ENCODE results near the gene SMARCA4. TPM values are rescaled to one million over a fixed set of nuclear protein-coding genes. Genes with fewer than 3 reads are reported as not detected.

The SMARCA4 gene
- polyA plus RNA-seq, 1 experiment: 46.3 TPM

DNA sequence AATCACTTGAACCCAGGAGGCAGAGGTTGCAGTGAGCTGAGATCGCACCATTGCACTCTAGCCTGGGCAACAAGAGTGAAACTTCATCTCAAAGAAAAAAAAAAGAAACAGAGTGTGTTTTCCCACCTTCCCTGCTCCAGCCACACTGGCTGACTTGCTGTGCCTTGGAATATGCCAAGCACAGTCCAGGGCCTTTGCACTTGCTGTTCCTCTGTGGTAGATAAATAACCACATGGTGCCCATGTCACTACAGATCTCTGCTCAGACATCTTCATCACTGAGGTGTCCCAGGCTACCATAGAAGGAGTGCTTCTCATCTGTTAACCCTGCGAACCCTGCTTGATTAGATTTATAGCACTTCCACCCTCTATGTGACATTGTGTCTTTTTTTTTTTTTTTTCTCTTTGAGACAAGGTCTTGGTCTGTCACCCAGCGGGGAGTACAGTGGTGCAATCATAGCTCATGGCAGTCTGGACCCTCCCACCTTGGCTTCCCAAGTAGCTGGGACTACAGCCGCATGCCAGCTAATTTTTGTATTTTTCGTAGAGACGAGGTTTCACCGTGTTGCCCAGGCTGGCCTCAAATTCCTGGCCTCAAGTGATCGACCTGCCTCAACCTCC lies 10.4 kb downstream of the SMARCA4 start:
- H3K27me3 ChIP-seq (ENCODE audit: control insufficient read depth, insufficient read depth, low read length): no peaks in the 10 kb centered on the region
- CTCF ChIA-PET: no interaction called here

DNA sequence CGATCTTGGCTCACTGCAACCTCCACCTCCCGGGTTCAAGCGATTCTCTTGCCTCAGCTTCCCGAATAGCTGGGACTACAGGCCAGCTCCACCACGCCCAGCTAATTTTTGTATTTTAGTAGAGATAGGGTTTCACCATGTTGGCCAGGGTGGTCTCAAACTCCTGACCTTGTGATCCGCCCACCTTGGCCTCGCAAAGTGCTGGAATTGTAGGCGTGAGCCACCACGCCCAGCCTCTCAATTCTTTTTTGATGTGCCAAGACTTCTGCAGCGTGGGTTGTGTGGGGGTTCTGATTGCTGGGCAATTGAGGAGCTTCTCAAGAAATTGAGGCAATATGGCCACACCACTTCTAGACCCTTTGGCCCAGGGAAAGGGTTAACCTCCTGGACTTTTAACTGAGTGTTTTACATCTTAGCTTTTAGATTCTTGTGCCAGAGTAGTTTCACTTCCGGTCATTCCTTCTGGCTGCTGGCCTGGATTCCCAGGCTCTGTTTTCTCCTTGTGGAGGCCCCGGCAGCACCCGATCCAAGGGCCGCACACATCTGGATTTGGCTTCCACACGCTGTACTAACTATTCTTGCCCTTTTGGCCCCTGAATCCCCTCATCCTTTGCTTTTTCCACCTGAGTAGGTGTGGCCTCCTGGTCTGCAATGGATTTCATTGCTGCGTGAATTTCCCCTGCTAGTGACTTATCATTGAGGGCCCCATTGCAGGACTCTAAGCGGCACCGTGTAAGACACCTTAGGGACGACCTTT lies 14.7 kb downstream of the SMARCA4 start:
- no peaks in the 10 kb centered on the region for H3K27me3 ChIP-seq (ENCODE audit: control insufficient read depth, insufficient read depth, low read length)
- CTCF ChIA-PET: interaction anchor here (1.2 to 2.2 kb wide), 4 partner anchors 10 to 40 kb away, joined by 3 to 8 read pairs (median 5); partner anchors contain the start of gene SMARCA4
- TF ChIP-seq, protein P1, sequence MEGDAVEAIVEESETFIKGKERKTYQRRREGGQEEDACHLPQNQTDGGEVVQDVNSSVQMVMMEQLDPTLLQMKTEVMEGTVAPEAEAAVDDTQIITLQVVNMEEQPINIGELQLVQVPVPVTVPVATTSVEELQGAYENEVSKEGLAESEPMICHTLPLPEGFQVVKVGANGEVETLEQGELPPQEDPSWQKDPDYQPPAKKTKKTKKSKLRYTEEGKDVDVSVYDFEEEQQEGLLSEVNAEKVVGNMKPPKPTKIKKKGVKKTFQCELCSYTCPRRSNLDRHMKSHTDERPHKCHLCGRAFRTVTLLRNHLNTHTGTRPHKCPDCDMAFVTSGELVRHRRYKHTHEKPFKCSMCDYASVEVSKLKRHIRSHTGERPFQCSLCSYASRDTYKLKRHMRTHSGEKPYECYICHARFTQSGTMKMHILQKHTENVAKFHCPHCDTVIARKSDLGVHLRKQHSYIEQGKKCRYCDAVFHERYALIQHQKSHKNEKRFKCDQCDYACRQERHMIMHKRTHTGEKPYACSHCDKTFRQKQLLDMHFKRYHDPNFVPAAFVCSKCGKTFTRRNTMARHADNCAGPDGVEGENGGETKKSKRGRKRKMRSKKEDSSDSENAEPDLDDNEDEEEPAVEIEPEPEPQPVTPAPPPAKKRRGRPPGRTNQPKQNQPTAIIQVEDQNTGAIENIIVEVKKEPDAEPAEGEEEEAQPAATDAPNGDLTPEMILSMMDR (IDR thresholded peaks at IDR 0.05; ENCODE audit: insufficient read depth, low read depth, low read length): no peak
- DNase-seq (ENCODE audit: low read depth): peak; percentile 20
- POLR2A ChIA-PET: interaction anchor here (0.5 to 1.1 kb wide), 2 partner anchors 9 to 17 kb away, joined by 4 to 10 read pairs; no protein-coding TSS in a partner anchor
- H3K4me3 ChIP-seq (ENCODE audit: low read depth, low read length): no peak overlapping the region
- H3K36me3 ChIP-seq (ENCODE audit: control insufficient read depth, insufficient read depth, low read length): no peaks in the 10 kb centered on the region

More for the DNA sequence above, 10.4 kb downstream of the SMARCA4 start:
- DNase-seq (ENCODE audit: low read depth): no peak
- Histone ChIP-seq H3K4me3 (ENCODE audit: low read depth, low read length) (no peak overlapping the region), H3K36me3 (ENCODE audit: control insufficient read depth, insufficient read depth, low read length) (no peaks in the 10 kb centered on the region)
- POLR2A ChIA-PET: no interaction called here
- TF ChIP-seq, protein P1 (IDR thresholded peaks at IDR 0.05; ENCODE audit: insufficient read depth, low read depth, low read length): no peak

DNA sequence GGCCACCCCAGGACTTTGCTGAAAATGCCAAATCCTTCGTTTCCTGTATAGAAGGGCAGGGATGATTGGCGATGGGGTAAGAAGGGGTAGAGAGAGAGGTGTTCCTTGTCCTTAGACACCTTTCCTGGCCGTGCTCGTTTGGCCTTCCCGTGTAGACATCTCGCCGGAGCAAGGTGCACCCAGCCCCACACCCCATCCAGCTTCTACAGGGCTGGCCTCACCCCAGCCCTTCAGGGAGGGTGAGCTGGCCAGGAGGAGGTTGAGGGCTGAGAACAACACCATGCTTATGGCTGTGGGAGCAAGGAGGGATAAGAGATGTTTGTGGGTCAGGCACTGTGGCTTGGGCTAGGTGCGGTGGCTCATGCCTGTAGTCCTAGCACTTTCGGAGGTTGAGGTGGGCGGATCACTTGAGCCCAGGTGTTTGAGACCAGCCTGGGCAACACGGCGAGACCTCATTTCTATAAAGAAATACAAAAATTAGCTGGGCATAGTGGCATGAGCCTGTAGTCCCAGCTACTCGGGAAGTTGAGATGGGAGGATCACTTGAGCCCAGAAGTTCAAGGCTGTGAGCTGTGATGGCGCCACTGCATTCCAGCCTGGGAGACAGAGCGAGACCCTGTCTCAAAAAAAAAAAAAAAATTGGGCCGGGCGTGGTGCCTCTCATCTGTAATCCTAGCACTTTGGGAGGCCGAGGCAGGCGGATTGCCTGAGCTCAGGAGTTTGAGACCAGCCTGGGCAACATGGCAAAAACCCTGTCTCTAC lies 15.5 kb downstream of the SMARCA4 start:
- no peak for DNase-seq (ENCODE audit: low read depth)
- no peaks in the 10 kb centered on the region for H3K36me3 ChIP-seq (ENCODE audit: control insufficient read depth, insufficient read depth, low read length)
- ChIA-PET CTCF (interaction anchor here (1.2 to 2.2 kb wide), 4 partner anchors 10 to 40 kb away, joined by 3 to 8 read pairs (median 5); partner anchors contain the start of gene SMARCA4), POLR2A (interaction anchor here (0.5 to 1.1 kb wide), 3 partner anchors 10 to 115 kb away, joined by 4 to 10 read pairs (median 6); no protein-coding TSS in a partner anchor)
- H3K27me3 ChIP-seq (ENCODE audit: control insufficient read depth, insufficient read depth, low read length): no peaks in the 10 kb centered on the region
- H3K4me3 ChIP-seq (ENCODE audit: low read depth, low read length): no peak overlapping the region
- TF ChIP-seq, protein P1 (IDR thresholded peaks at IDR 0.05; ENCODE audit: insufficient read depth, low read depth, low read length): no peak

DNA sequence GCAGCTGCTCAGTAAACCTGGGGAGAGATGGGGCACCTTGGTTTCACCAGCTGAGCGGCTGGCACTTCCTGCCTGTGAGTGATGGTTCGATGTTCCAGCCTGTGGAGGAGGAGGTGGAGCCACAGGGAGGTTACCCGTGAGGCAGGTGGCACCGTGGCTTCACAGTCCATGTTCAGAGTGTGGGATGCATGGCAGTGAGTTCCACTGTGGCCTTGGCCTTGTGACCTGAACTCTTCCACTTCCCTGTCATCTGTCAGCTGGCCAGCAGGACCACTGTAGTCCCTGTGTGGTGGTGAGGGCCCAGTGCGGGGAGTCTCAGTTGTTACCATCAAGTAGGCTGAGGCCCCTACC lies 16.9 kb downstream of the SMARCA4 start:
- Histone ChIP-seq H3K4me3 (ENCODE audit: low read depth, low read length) (no peak overlapping the region), H3K36me3 (ENCODE audit: control insufficient read depth, insufficient read depth, low read length) (no peaks in the 10 kb centered on the region), H3K27me3 (ENCODE audit: control insufficient read depth, insufficient read depth, low read length) (no peaks in the 10 kb centered on the region)
- CTCF ChIA-PET: no interaction called here
- TF ChIP-seq, protein P1 (IDR thresholded peaks at IDR 0.05; ENCODE audit: insufficient read depth, low read depth, low read length): no peak
- POLR2A ChIA-PET: no interaction called here
- no peak for DNase-seq (ENCODE audit: low read depth)

GRCh38 chr19:10979951-10980381 lies 19.1 kb downstream of the SMARCA4 start:
- no peak overlapping the region for H3K4me3 ChIP-seq (ENCODE audit: low read depth, low read length)
- CTCF ChIA-PET: interaction anchor here (3.3 kb wide), 1 partner anchor 39 kb away, joined by 11 read pairs; no protein-coding TSS in a partner anchor
- DNase-seq (ENCODE audit: low read depth): no peak

More at GRCh38 chr19:10979951-10980381, 19.1 kb downstream of the SMARCA4 start:
- TF ChIP-seq, protein P1 (IDR thresholded peaks at IDR 0.05; ENCODE audit: insufficient read depth, low read depth, low read length): no peak
- Histone ChIP-seq H3K27me3 (ENCODE audit: control insufficient read depth, insufficient read depth, low read length) (no peaks in the 10 kb centered on the region), H3K36me3 (ENCODE audit: control insufficient read depth, insufficient read depth, low read length) (peaks cover 2% of the 10 kb centered on the region)
- POLR2A ChIA-PET: no interaction called here
